T-helper 17 cell (primary cell): ENCODE results near the gene RASGRP4. TPM values are rescaled to one million over a fixed set of nuclear protein-coding genes. Genes with fewer than 3 reads are reported as not detected.
A peak's percentile ranks its signal among the peaks of the same experiment; 100 is the strongest.

Source experiments
- ATAC-seq: fragments of 150-1000 bp; cut with Tn5 transposase; 2 replicates; pipeline ENCODE4 v1.10.0; 2021; ENCODE audit warnings: mild to moderate bottlenecking, moderate library complexity
- DNase-seq, 3 donors: peaks; one replicate each; pipeline versions ENCODE4 v3.0.0 to v3.0.0-alpha.2; 2020 to 2021
- H3K9me3 ChIP-seq: one replicate; pipeline ENCODE4 v1.7.0; 2013; ENCODE audit warnings: low read length, mild to moderate bottlenecking; ENCODE audit not compliant: control insufficient read depth, poor library complexity, severe bottlenecking
- H3K27ac Mint-ChIP-seq: one replicate; pipeline ENCODE4 v1.8.0; 2022; ENCODE audit warnings: mild to moderate bottlenecking, moderate library complexity, mixed read lengths
- H3K27me3 Mint-ChIP-seq: one replicate; pipeline ENCODE4 v1.8.0; 2022; ENCODE audit warnings: mixed read lengths
- H3K36me3 Mint-ChIP-seq: one replicate; pipeline ENCODE4 v1.8.0; 2022; ENCODE audit warnings: low read depth, mixed read lengths
- H3K4me1 Mint-ChIP-seq: one replicate; pipeline ENCODE4 v1.8.0; 2022; ENCODE audit warnings: mild to moderate bottlenecking, mixed read lengths
- H3K4me3 Mint-ChIP-seq: one replicate; pipeline ENCODE4 v1.8.0; 2022; ENCODE audit warnings: mild to moderate bottlenecking, moderate library complexity, mixed read lengths
- total RNA-seq, 4 donors: library from RNA in 2 of 4; stranded (reverse) in 2 of 4; gene quantifications; one replicate each; pipeline ENCODE4 v1.2.3 and lab custom pipeline; 2022 to 2026

RASGRP4 gene
- total RNA-seq, 2 donors from 2014 or later: 1.6 to 2.8 TPM

DNA sequence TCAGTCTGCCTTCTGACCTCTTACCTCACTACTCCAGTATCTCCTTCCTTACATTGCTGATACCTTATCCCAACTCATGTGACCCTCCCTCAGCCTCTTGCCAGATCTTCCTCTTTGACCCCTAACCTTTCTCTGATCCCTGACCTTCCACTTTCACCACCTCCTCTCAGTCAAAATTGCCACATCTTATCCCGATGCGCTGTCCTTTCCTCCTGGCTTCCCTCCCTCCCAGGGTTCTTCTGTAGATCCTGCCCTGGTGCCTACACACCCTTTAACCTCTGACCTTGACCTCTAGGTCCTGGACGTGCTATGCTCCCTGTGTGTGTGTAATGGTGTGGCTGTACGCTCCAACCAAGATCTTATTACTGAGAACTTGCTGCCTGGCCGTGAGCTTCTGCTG lies 31.2 kb upstream of the RASGRP4 start:
- H3K4me3 Mint-ChIP-seq: no peak overlapping the region
- peaks cover 6% of the 10 kb centered on the region for H3K4me1 Mint-ChIP-seq
- H3K27me3 Mint-ChIP-seq: peaks cover 11% of the 10 kb centered on the region
- peaks cover 3% of the 10 kb centered on the region for H3K36me3 Mint-ChIP-seq
- no peak overlapping the region for H3K27ac Mint-ChIP-seq
- H3K9me3 ChIP-seq: no peaks in the 10 kb centered on the region
- DNase-seq (no peak), ATAC-seq (no peak)

GRCh38 chr19:38455031-38455430 lies 29.0 kb upstream of the RASGRP4 start:
- DNase-seq (no peak), ATAC-seq (no peak)
- no peaks in the 10 kb centered on the region for H3K9me3 ChIP-seq
- no peaks in the 10 kb centered on the region for H3K27me3 Mint-ChIP-seq
- H3K4me3 Mint-ChIP-seq: no peak overlapping the region
- H3K36me3 Mint-ChIP-seq: peaks cover 3% of the 10 kb centered on the region
- H3K4me1 Mint-ChIP-seq: peaks cover 10% of the 10 kb centered on the region
- no peak overlapping the region for H3K27ac Mint-ChIP-seq

DNA sequence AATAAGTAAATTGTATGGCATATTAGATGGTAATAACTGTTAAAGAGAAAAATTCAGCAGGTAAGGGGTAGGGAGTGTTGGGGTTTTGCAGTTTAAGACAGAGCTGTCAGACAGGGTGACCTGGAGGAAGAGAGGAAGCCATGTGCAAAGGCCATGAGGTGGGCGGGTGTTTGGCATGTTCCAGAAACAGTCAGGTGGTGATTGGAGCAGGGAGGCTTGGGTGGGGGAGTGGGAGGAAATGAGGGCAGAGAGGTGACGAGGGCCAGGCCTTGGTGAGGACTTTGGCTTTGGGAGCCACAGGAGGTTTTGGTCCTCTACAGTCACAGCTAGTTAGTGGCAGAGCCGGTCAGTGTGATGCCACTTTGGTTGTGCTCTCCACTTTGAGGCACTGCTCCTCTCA lies 27.6 kb upstream of the RASGRP4 start:
- no peaks in the 10 kb centered on the region for H3K27me3 Mint-ChIP-seq
- H3K4me3 Mint-ChIP-seq: no peak overlapping the region
- DNase-seq (no peak), ATAC-seq (no peak)
- H3K9me3 ChIP-seq: no peaks in the 10 kb centered on the region
- peaks cover 3% of the 10 kb centered on the region for H3K36me3 Mint-ChIP-seq
- H3K4me1 Mint-ChIP-seq: peaks cover 10% of the 10 kb centered on the region
- H3K27ac Mint-ChIP-seq: no peak overlapping the region

- ATAC-seq: peak; percentile 23
Observed at GRCh38 chr19:38452430-38453366, 26.7 kb upstream of the RASGRP4 start.

GRCh38 chr19:38451629-38452028 lies 25.6 kb upstream of the RASGRP4 start:
- no peak for DNase-seq
- no peaks in the 10 kb centered on the region for H3K27me3 Mint-ChIP-seq

More at GRCh38 chr19:38452430-38453366, 26.7 kb upstream of the RASGRP4 start:
- Mint-ChIP-seq H3K27me3 (no peaks in the 10 kb centered on the region), H3K4me3 (no peak overlapping the region), H3K4me1 (peaks cover 10% of the 10 kb centered on the region), H3K27ac (no peak overlapping the region), H3K36me3 (peaks cover 1% of the 10 kb centered on the region)
- no peak for DNase-seq
- H3K9me3 ChIP-seq: no peaks in the 10 kb centered on the region

GRCh38 chr19:38451036-38451435 lies 25.0 kb upstream of the RASGRP4 start:
- Mint-ChIP-seq H3K4me3 (no peak overlapping the region), H3K36me3 (peaks cover under 1% of the 10 kb centered on the region), H3K27me3 (no peaks in the 10 kb centered on the region), H3K4me1 (peaks cover 6% of the 10 kb centered on the region), H3K27ac (peak overlapping the region; percentile 51)
- H3K9me3 ChIP-seq: no peaks in the 10 kb centered on the region
- DNase-seq: no peak
- ATAC-seq: no peak

More at GRCh38 chr19:38451629-38452028, 25.6 kb upstream of the RASGRP4 start:
- ATAC-seq: no peak
- Mint-ChIP-seq H3K4me3 (no peak overlapping the region), H3K4me1 (peaks cover 6% of the 10 kb centered on the region), H3K36me3 (no peaks in the 10 kb centered on the region), H3K27ac (no peak overlapping the region)
- no peaks in the 10 kb centered on the region for H3K9me3 ChIP-seq

DNA sequence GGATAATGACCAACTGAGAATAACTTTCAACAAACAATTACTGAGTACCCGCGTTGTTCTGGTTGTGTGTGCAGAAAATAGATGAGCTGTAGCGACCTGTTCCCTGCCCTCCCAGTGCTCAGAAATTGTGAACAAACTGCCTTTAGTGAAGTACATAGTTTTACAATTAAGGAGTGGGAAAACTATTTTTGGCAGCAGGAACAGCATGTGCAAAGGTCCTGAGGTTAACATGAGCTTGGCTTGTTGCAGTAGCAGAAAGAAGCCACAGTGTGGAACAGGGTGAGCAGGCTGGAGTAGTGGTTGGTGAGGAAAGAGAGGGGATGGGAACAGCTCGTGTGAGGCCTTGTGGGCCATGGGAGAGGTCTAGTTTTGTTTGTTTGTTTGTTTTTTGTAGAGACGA lies 23.5 kb upstream of the RASGRP4 start:
- peaks cover 8% of the 10 kb centered on the region for H3K36me3 Mint-ChIP-seq
- peaks cover 2% of the 10 kb centered on the region for H3K27me3 Mint-ChIP-seq
- no peak overlapping the region for H3K4me3 Mint-ChIP-seq
- ATAC-seq (no peak), DNase-seq (no peak)
- H3K4me1 Mint-ChIP-seq: peaks cover 12% of the 10 kb centered on the region
- H3K9me3 ChIP-seq: no peaks in the 10 kb centered on the region
- no peak overlapping the region for H3K27ac Mint-ChIP-seq

DNA sequence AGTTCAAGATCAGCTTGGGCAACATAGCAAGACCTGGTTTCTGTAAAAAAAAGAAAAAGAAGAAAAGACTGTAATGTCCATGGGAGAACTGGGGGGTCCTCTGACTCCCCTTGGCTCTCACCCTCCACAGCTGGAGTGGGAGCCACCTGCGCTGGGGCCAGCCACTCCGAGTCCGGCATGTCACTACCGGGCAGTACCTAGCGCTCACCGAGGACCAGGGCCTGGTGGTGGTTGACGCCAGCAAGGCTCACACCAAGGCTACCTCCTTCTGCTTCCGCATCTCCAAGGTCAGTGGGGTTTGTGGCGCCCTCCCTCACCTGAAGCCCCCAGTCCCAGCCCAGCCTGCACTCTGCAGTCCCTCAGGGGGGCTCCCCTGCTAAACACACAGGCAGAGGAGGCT lies 22.2 kb upstream of the RASGRP4 start:
- Mint-ChIP-seq H3K27ac (no peak overlapping the region), H3K4me3 (no peak overlapping the region), H3K4me1 (peaks cover 10% of the 10 kb centered on the region), H3K36me3 (peaks cover 8% of the 10 kb centered on the region), H3K27me3 (peaks cover 5% of the 10 kb centered on the region)
- DNase-seq (no peak), ATAC-seq (no peak)
- no peaks in the 10 kb centered on the region for H3K9me3 ChIP-seq

DNA sequence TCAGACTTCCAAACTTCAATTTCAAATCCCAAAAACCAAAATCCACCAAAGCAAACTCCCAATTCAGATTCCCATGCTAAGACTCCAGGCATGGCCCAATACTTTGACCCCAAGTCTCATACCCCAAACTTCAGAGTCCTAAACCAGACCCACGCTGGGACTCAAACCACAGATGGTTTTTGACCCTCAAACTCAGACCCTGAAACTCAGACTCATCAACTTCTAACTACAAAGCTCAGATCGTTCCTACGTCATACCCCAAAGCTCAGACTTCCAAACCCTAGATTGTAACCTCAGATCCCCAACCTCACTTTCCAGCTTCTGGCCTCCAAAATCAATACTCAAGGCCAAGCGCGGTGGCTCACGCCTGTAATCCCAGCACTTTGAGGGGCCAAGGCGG lies 19.3 kb upstream of the RASGRP4 start:
- Mint-ChIP-seq H3K36me3 (peaks cover 8% of the 10 kb centered on the region), H3K27me3 (peaks cover 5% of the 10 kb centered on the region), H3K4me1 (peaks cover 9% of the 10 kb centered on the region), H3K27ac (no peak overlapping the region), H3K4me3 (no peak overlapping the region)
- DNase-seq (no peak), ATAC-seq (no peak)
- H3K9me3 ChIP-seq: no peaks in the 10 kb centered on the region

DNA sequence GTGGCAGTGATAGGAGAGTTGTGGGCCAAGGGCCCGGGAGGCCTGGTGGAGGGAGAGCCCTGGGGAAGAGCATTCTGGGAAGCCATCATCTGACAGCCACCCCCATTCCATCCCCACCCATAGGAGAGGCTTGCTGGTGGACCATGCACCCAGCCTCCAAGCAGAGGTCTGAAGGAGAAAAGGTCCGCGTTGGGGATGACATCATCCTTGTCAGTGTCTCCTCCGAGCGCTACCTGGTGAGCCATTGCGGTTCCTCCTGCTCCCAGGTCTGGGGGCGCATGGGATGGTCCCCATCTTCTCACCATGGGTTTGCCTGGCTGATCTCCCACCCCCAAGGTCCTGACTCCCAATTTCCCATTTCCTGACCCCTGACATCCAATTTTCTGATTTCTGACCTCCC lies 18.0 kb upstream of the RASGRP4 start:
- no peaks in the 10 kb centered on the region for H3K9me3 ChIP-seq
- DNase-seq: no peak
- H3K36me3 Mint-ChIP-seq: peaks cover 8% of the 10 kb centered on the region
- H3K4me1 Mint-ChIP-seq: peaks cover 9% of the 10 kb centered on the region
- no peak overlapping the region for H3K4me3 Mint-ChIP-seq
- H3K27ac Mint-ChIP-seq: peak overlapping the region; percentile 34
- peaks cover 5% of the 10 kb centered on the region for H3K27me3 Mint-ChIP-seq
- no peak for ATAC-seq

GRCh38 chr19:38443458-38443999 lies 17.5 kb upstream of the RASGRP4 start:
- peaks cover 9% of the 10 kb centered on the region for H3K4me1 Mint-ChIP-seq
- H3K9me3 ChIP-seq: no peaks in the 10 kb centered on the region
- peaks cover 5% of the 10 kb centered on the region for H3K27me3 Mint-ChIP-seq
- DNase-seq: no peak
- peaks cover 8% of the 10 kb centered on the region for H3K36me3 Mint-ChIP-seq
- H3K4me3 Mint-ChIP-seq: no peak overlapping the region
- ATAC-seq: no peak
- H3K27ac Mint-ChIP-seq: no peak overlapping the region

DNA sequence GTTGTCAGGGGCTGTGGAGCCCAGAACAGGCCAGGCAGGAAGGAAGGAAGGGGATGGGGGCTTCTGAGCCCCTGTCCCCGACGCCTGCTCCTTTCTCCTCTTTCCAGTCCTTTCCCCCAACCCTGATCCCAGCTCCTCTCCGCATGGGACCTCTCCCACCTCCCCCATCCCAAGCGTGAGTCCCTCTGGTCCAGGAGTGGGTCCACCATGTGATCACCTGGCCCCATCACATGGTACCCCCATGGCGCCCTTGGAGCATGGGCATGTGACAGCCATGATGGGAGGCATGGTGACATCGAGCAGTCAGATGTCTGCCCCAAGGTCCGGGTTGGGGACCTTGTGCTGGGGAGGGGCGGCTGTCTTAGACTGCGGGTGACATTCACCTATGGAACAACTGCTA lies 16.7 kb upstream of the RASGRP4 start:
- Mint-ChIP-seq H3K36me3 (peaks cover 11% of the 10 kb centered on the region), H3K27me3 (peaks cover 11% of the 10 kb centered on the region), H3K4me3 (no peak overlapping the region), H3K4me1 (peaks cover 9% of the 10 kb centered on the region), H3K27ac (no peak overlapping the region)
- no peak for ATAC-seq
- DNase-seq: no peak
- H3K9me3 ChIP-seq: no peaks in the 10 kb centered on the region

DNA sequence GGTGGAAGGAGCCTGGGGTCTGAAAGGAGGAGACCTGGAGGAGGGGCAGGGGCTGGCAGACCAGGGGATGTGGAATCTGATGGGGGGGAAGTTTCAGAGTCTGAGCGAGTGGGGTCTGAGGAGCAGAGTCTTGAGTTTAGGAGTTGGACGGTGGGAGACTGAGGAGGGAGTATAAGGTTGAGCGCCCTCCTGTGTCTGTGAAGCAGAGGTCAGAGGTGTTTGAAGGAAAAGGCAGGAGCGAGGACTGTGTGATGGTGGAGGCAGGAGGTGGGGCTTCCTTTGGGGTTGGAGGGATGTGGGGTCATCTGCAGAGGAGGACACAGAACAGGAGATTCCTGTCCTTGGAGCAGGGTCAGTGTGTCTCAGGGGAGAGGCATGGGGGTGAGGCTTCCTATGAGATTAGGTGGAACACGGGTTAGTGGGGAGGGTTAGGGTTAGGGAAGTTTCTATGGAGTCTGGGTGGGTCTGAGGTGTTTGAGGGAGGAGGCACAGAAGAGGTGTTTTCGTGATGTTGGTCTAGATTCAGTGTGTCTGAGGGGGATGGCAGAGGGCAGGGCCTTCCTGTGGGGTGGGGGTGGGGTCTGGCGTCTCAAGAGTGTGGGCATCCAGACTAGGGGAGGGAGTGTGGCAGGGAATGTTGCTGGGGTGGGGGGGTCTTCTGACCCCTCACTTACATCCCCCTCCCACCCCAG lies 15.8 kb upstream of the RASGRP4 start:
- H3K9me3 ChIP-seq: no peaks in the 10 kb centered on the region
- no peak for DNase-seq
- H3K4me3 Mint-ChIP-seq: no peak overlapping the region
- no peak for ATAC-seq
- H3K27me3 Mint-ChIP-seq: peaks cover 11% of the 10 kb centered on the region
- H3K36me3 Mint-ChIP-seq: peaks cover 11% of the 10 kb centered on the region
- H3K4me1 Mint-ChIP-seq: peaks cover 9% of the 10 kb centered on the region
- H3K27ac Mint-ChIP-seq: no peak overlapping the region
